ENCODE results near the gene GRAP.

The GRAP gene

GRCh38 chr17:19017804-19018599 lies 28.8 kb downstream of the GRAP start:
- no peak for ATAC-seq

GRCh38 chr17:19017401-19017800 lies 29.4 kb downstream of the GRAP start:
- no peak for ATAC-seq

GRCh38 chr17:19016881-19017280 lies 29.9 kb downstream of the GRAP start:
- ATAC-seq: no peak

GRCh38 chr17:19016297-19016696 lies 30.5 kb downstream of the GRAP start:
- no peak for ATAC-seq

- ATAC-seq: no peak
Observed at GRCh38 chr17:19015428-19015827, 31.3 kb downstream of the GRAP start.

- ATAC-seq: no peak
Observed at GRCh38 chr17:19014628-19015215, 32.0 kb downstream of the GRAP start.

- ATAC-seq: no peak
Observed at GRCh38 chr17:19013806-19014627, 32.7 kb downstream of the GRAP start.

GRCh38 chr17:19013226-19013625 lies 33.5 kb downstream of the GRAP start:
- no peak for ATAC-seq

GRCh38 chr17:19012171-19013080 lies 34.3 kb downstream of the GRAP start:
- no peak for ATAC-seq

- no peak for ATAC-seq
Observed at GRCh38 chr17:19011581-19011980, 35.2 kb downstream of the GRAP start.

- ATAC-seq: no peak
Observed at GRCh38 chr17:19010729-19011505, 35.8 kb downstream of the GRAP start.

GRCh38 chr17:19009970-19010369 lies 36.8 kb downstream of the GRAP start:
- no peak for ATAC-seq

- ATAC-seq: no peak
Observed at GRCh38 chr17:19006698-19007097, 40.1 kb downstream of the GRAP start.

- no peak for ATAC-seq
Observed at GRCh38 chr17:19005789-19006430, 40.8 kb downstream of the GRAP start.

GRCh38 chr17:19005137-19005773 lies 41.5 kb downstream of the GRAP start:
- ATAC-seq: no peak

- ATAC-seq: peak; percentile 91 to 94
Observed at GRCh38 chr17:19004421-19005136, 42.2 kb downstream of the GRAP start, which contains the start of gene FAM83G. Gene FAM83G, minus strand, starts transcription at chr17:19004764. Its CDS starts 723 bp downstream, at chr17:19004041.

- ATAC-seq: peak; percentile 30 to 32
Observed at GRCh38 chr17:19003543-19004420, 43.0 kb downstream of the GRAP start.

GRCh38 chr17:19002805-19003542 lies 43.8 kb downstream of the GRAP start:
- peak in 1 of 2 donors; percentile 21 for ATAC-seq

All from activated CD4-positive, CD25-positive, alpha-beta regulatory T cell treated with anti-CD3 and anti-CD28 coated beads, Interleukin-2, amount 50 U/mL, for 24 hours (primary cell).